Suppressor macrophage (primary cell): ENCODE results near the gene TP73.
A peak's percentile ranks its signal among the peaks of the same experiment; 100 is the strongest.

ENCODE experiments used
- DNase-seq, 4 experiments: peaks; one replicate each; pipeline ENCODE4 v3.0.0-alpha.2; 2020 to 2022

The TP73 gene

DNA sequence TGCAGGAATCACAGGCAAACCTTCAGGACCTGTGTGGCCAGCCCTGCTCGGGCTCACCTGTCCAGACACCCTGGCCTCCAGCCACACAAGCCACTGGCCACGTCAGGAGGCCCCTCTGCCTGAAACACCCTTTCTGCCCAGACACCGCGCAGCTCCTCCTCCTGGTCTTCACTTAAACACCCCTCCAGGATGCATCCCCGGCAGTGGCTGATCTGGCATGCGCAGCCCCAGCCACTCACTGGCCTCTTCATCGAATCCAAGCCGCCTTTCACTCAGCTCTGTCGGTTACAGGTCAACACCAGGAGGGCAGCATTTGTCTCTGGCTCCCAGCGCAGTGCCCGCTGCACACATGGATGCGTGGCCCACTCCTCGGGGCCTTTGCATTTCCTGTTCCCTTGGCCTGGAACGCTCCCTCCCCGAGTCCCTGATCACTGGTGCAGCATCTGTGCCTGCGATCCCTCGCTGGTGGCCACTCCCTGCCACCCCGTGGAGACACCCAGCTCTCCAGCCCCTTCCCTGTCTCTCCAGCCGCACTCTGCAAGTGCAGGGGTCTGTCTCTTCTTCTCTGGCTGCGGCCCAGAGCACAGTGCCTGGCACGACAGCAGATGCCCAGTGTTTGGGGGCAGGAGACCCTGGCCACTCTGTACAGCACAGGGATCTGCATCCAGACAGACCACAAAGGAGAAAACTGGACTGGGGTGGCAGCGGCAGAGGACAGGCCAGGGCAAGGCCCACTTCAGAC is 18.1 kb upstream of the TP73 start:
- no peak for DNase-seq

DNA sequence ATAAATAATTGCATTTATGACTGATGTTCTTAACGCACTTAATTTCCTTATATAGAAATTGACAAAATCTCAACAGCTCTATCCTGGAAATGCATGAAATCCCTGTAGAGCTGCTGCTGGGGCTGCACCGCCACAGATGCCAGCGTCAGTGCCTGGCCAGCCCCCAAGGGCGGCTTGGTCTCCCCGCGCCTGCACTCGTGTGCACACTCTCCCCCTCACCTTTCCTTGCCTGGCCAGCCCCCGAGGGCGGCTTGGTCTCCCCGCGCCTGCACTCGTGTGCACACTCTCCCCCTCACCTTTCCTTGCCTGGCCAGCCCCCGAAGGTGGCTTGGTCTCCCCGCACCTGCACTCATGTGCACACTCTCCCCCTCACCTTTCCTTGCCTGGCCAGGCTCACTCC is 16.2 kb upstream of the TP73 start:
- DNase-seq, result no peak

GRCh38 chr1:3636531-3636930 is 15.8 kb upstream of the TP73 start:
- DNase-seq, result no peak

DNA sequence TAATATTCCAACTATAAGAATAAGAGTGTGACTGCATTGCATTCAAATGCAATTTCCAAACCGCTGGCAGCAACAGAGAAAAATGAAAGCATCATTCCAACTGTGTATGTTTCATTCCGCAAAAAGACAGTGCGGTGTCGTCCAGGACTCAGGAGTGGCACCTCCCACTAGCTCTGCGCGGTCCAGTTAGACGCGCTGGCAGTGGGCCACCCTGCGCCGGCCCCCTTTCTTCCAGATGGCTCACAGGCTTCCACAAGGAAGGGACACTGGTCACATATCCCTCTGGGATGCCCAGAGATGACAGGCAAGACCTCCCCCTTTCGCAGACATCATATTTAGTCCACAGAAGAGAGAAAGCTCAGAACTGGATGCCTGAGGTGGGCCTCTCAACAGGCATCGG is 14.3 kb upstream of the TP73 start:
- DNase-seq, result no peak

DNA sequence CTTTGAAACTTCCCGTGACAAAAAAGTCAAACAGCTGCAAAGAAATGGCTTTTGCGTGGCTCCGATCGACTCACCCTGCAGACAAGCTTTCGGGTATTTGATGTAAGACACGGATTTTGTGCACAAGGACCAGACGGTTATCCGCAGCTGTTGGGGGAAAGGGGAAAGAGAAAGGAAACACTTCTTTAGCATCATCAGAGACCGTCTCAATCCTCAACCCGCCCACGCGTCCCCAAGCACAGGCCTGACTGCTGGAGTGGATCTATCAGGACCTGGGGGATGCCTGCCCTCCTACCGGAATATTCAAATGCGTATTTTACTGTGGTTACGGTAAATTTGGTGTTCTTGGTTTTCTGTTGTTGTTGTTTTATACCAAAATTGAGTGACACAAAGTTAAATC is 13.6 kb upstream of the TP73 start:
- DNase-seq, result no peak

DNA sequence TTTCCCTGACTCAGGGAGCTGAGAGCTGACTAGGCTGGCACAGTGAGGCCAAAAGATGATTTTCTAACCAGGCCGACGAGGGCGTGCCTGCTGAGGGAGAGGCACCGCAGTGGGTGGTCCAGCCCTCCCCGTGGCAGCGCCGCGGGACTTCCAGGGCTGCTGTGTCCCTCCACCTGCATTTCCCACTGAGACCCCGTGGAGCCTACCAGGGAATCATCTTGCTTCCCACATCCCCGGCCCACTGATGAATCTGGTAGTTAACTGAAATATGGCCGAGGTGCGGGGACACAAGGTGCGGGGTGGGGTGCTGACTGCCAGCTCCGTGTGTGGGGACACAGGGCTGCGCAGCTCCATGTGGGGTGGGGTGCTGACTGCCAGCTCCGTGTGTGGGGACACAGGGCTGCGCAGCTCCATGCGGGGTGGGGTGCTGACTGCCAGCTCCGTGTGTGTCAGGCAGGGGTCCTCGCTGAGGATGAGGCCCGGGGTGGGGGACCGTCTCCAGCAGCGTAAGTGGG is 12.9 kb upstream of the TP73 start:
- no peak for DNase-seq

DNA sequence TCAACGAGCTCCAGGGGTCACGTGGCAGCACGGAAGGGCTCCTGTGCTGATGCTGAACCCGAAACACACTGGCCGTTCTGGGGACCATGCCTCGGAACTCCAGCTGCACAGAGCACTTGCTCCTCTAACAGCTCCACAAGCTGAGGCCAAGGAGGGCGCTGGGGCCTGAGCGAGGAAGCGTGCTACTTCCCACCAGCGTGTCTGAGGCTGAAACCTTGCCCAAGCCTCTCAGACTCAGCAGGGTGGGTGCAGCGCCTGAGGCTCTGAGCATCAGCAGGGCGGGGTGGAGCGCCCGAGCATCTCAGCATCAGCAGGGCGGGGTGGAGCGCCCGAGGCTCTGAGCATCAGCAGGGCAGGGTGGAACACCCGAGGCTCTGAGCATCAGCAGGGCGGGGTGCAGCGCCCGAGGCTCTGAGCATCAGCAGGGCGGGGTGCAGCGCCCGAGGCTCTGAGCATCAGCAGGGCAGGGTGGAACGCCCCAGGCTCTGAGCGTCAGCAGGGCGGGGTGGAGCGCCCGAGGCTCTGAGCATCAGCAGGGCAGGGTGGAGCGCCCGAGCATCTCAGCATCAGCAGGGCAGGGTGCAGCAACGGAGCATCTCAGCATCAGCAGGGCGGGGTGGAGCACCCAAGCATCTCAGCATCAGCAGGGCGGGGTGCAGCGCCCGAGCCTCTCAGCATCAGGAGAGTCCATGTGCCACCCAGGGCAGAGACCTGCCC is 12.0 kb upstream of the TP73 start:
- no peak for DNase-seq

GRCh38 chr1:3641046-3641760 is 11.1 kb upstream of the TP73 start:
- DNase-seq, result no peak

- DNase-seq, result no peak
Observed at GRCh38 chr1:3641816-3642215, 10.5 kb upstream of the TP73 start.

DNA sequence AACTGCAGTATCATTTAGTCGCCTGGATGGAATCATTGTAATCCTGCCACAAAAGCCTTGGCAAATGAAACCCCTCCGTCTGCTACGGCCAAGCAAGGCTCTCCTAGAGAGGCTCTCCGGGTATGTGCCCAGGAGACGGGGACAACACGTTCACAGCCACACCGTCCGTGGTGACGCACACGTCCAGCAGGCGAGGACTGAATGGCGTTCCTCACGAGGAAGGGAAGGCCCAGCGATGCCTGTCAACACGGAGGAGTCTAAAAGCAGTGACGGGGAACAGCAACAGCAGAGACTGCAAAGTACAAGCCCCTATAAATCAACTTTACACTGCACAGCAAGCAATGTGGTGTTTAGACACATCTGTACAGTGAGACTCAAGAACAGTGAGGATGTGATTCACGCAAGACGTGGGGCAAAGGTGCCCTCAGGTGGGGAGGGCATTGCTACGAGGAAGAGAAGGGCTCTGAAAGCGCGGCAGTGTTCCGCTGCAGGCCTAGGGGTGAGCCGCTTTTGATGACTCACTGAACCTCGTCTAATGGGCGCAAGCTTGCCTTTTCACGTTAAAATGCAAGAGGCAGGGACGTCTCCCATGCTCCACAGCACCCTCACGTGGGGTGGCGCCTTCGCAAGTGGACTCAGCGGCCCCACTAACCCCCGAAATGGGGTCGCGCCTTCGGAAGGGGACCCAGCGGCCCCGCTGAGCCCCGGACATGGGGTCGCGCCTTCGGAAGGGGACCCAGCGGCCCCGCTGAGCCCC is 9.2 kb upstream of the TP73 start:
- DNase-seq, result no peak

DNA sequence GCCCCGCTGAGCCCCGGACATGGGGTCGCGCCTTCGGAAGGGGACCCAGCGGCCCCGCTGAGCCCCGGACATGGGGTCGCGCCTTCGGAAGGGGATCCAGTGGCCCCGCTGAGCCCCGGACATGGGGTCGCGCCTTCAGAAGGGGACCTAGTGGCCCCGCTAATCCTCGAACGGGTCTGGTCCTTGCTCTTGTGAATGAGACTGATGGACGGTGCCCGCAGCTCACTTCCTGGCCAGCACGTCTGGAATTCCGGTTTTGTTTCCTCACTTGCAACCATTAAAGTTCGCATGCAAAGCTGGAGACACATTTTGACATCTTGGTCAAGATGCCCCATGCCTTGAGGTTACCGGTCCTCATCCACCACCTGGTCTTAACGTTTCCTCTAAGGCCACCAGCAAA is 8.0 kb upstream of the TP73 start:
- no peak for DNase-seq

DNA sequence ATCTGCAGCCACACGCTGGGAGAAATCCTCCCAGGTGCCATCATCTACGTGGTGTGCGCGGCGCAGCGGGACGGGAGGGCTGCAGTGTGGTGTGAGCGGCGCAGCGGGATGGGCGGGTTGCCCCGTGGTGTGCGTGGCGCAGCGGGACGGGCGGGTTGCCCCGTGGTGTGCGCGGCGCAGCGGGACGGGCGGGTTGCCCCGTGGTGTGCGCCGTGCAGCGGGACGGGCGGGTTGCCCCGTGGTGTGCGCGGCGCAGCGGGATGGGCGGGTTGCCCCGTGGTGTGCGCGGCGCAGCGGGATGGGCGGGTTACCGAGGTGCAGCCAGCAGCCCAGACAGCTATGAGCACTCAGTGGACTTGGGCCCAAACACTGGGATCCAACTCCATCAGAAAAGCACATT is 7.1 kb upstream of the TP73 start:
- DNase-seq, result no peak

DNA sequence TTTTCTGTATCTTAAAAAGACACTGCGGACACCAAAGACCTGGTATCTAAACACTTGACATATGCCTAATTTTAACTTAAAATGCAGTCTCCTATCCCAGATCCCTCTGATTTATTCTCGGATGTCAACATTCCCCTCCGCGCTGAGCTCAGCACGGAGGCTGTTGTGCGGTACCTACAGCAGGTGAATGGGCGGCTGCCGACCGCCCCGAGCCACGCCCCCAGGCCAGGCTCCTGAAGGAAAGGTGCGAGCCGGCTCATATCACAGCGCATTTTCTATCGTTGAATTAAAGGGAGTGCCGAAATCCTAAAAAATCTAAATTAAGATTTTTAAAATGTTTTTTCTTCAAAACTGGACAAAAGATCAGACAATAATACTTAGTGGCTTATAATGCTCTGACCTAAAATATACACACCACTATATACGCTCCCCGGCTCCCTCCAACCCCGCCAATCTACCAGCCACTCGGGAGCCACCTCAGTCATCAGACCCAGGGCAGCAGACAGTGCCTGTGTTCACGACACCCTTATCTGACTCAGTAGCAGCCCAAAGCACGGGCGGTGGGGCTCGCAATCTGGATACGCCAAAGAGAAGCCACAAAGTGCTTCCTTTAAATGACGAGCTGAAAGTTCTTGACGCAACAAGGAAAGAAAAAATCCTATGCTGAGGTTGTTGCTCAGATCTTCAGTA is 6.5 kb upstream of the TP73 start:
- DNase-seq, result no peak

- DNase-seq, result no peak
Observed at GRCh38 chr1:3646596-3646995, 5.7 kb upstream of the TP73 start.

DNA sequence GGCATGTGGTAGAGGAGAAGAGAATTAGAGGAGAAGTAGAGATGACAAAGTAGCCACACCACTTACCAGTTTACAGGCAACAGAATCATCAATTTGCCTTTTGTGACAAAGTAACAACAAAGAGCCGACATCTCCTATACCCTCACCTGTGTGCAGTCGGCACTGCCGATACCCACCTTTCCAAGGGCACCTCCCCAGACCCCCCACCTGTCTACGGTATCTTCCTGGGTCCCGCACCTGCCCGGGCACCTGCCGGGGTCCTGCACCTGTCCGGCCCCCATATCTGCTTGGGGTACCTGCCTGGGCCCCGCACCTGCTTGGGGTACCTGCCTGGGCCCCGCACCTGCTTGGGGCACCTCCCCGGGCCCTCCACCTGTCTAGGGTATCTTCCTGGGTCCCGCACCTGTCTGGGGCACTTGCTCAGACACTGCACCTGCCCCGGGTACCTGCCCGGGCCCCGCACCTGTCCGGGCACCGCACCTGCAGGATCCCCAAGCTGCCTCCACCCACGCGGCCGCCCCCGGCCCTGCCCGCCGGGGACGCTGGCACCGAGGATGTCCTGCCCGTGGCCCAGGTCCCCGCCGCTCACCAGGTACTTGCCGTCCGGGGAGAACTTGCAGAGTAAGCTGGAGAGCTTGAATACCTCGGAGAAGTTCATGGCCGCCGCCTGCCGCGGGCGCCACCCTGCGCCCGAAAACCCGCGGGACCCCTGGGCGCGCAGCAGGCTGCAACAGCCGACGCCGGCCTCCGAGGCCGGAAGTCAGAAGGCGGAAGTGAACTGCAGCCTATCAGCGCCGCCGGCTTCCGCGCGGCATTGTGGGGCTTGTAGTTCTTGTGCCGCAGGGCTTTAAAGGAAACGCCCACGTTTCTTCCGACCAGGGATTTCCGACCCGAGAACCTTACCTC is 2.7 kb upstream of the TP73 start, which contains the start of gene WRAP73:
Gene WRAP73 (minus strand): TSS at position 762 of the 906 bp plus-strand sequence. CDS start 104 bp downstream, at position 658.
- peak; percentile 95 to 97 (median 97) for DNase-seq

GRCh38 chr1:3650248-3651025 is 1.9 kb upstream of the TP73 start:
- DNase-seq, result no peak

GRCh38 chr1:3651026-3651929 is 1.0 kb upstream of the TP73 start:
- peak in 2 of 4 experiments; percentile 15 to 16 for DNase-seq

DNA sequence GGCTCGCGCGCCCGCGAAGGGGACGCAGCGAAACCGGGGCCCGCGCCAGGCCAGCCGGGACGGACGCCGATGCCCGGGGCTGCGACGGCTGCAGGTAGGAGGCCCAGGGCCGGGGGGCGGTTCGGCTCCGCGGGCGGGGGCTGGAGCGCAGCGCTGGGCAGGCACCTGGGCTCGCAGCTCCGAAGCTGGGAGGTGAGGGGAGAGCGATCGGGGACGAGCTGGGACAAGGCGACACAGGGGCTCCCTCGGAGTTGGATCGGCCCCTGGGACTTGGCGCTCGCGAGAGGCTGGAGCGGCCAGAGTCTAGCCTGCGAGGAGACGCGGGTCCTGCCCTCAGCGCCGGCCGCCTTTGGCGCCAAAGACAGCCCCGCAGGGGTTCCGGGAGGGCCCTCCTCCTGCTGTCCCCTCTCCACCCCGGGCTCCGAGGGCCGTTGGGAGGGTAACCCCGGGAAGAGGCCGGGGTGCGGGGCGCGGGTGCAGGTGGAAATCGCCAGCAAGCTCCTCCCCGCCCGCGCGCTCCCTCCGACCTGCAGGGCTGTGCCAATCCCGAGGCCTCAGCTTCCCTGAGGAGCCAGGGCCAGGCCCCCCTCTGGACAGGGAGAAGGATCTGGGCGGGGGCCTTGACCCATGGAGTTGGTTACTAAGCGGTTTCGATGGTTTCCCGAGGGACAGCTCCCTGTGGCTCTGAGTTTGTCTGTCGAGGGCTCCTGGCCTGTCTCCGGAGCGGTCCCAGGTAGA is 401 bp downstream of the TP73 start:
- peak in 1 of 4 experiments; percentile 20 for DNase-seq
